ENCODE results near the gene MACROD1.

MACROD1 gene

DNA sequence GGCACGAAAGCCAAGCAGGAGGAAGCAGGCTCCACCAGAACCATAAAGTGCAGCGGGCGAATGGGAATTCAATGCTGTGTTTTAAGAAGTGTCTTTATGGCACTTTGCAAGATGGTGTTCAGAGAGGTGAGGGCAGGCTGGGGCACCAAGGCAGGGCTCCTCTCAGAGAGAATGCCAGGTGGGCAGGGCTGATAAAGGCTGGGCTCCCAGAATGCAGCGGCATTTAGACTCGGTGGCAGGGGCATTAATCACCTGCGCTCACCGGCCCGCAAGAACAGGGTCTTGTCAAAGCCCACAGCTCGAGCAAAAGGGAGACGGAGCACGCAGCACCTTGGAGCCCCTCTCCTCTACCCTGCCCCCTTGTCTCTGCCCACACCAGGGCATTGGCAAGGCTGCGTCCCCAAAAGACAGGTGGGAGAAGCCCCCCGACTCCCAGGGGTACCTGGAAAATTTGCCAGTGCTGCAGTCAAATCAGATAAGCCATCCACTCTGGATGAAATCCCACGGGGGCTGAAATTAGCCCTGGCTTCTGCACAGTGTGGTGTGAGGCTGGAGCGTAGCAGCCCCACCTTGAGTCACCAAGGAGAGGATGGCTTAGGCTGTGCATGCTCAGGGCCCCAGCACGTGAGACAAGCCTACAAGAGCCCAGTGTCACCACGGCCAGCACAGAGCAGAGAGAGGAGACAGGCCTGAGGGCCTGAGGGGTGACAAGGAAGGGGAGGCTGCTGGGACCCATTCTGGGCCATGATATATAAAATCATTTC lies 8.1 kb downstream of the MACROD1 start:
- TF ChIP-seq, protein P1, sequence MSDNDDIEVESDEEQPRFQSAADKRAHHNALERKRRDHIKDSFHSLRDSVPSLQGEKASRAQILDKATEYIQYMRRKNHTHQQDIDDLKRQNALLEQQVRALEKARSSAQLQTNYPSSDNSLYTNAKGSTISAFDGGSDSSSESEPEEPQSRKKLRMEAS (IDR thresholded peaks at IDR 0.05), result no peak
- TF ChIP-seq, protein P2, sequence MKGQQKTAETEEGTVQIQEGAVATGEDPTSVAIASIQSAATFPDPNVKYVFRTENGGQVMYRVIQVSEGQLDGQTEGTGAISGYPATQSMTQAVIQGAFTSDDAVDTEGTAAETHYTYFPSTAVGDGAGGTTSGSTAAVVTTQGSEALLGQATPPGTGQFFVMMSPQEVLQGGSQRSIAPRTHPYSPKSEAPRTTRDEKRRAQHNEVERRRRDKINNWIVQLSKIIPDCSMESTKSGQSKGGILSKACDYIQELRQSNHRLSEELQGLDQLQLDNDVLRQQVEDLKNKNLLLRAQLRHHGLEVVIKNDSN (IDR thresholded peaks at IDR 0.05), result no peak
- TF ChIP-seq TEAD4 (IDR thresholded peaks at IDR 0.05) (no peak), FOXM1 (IDR thresholded peaks at IDR 0.05; ENCODE audit: borderline replicate concordance, low read depth) (no peak), RAD21 (IDR thresholded peaks at IDR 0.05; ENCODE audit: low read depth) (no peak), TCF12 (IDR thresholded peaks at IDR 0.05; ENCODE audit: low read depth) (no peak)

DNA sequence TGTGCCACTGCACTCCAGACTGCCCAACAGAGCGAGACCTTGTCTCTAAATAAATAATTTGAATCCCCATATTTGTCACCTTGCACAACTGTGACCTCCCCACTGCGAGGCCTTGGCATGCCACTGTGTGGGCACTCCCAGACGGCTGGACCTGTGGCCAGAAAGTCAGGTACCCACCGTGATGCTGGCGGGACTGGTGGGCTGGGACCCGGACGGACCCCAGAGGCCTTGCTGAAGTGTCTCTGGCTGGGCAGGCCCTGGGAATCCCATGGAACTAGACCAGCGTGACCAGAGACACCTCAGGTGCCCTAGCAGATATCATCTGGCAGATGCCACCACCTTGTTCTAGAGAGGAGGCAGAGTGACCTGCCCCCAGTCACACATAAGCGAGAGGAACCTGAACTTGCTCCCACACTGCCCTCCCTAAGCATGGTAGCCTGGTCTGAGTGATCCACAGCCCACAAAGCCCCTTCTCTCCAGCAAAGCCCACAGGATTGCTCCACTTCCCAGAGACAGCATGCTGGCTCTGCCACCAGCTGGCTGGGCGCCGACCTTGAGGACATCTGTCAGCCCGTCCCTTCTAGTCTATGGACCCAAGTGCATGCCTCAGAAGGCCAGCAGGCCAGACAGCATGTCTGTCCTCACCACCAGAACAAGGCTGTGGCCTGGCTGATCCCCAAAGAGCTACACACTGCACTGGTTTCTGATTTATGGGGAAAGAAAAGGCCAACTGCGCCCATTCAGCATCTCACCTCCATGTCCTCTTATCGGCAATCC lies 9.5 kb downstream of the MACROD1 start:
- TF ChIP-seq TAF1 (IDR thresholded peaks at IDR 0.05; ENCODE audit: low read depth), result no peak
- TF ChIP-seq CEBPB (IDR thresholded peaks at IDR 0.05), result no peak
- no peak for TF ChIP-seq RAD21 (IDR thresholded peaks at IDR 0.05; ENCODE audit: low read depth)

DNA sequence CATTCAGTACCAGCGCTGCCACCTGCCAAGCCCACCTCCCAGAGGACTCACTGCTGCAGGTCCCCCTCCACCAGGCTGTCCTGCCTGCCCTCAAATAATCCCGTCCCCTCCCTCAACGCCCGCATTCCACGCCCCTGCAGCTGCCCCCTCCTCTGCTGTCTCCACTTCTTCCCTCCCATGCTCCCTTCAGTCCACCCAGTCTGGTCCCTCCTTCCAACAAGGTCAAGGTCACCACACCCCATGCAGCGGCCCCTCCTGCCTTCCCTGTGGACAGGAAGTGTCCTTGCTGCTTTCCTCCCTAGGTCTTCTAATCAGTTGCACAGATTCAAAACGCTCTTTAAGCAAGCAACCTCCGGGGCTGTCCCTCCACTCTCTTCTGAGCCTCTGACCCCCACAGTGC lies 12.1 kb downstream of the MACROD1 start:
- TF ChIP-seq FOXM1 (IDR thresholded peaks at IDR 0.05; ENCODE audit: borderline replicate concordance, low read depth) (no peak), EGR1 (IDR thresholded peaks at IDR 0.05) (no peak), TCF12 (IDR thresholded peaks at IDR 0.05; ENCODE audit: low read depth) (no peak), TEAD4 (IDR thresholded peaks at IDR 0.05) (no peak), NFIC (IDR thresholded peaks at IDR 0.05) (no peak), CEBPB (IDR thresholded peaks at IDR 0.05) (no peak), YY1 (IDR thresholded peaks at IDR 0.05; ENCODE audit: low read depth) (no peak), RAD21 (IDR thresholded peaks at IDR 0.05; ENCODE audit: low read depth) (no peak), EP300 (IDR thresholded peaks at IDR 0.05; ENCODE audit: borderline replicate concordance) (no peak), TAF1 (IDR thresholded peaks at IDR 0.05; ENCODE audit: low read depth) (no peak), CREB1 (IDR thresholded peaks at IDR 0.05; ENCODE audit: low read depth) (no peak), ZBTB7A (IDR thresholded peaks at IDR 0.05; ENCODE audit: low read depth) (no peak)
- TF ChIP-seq, protein P3, sequence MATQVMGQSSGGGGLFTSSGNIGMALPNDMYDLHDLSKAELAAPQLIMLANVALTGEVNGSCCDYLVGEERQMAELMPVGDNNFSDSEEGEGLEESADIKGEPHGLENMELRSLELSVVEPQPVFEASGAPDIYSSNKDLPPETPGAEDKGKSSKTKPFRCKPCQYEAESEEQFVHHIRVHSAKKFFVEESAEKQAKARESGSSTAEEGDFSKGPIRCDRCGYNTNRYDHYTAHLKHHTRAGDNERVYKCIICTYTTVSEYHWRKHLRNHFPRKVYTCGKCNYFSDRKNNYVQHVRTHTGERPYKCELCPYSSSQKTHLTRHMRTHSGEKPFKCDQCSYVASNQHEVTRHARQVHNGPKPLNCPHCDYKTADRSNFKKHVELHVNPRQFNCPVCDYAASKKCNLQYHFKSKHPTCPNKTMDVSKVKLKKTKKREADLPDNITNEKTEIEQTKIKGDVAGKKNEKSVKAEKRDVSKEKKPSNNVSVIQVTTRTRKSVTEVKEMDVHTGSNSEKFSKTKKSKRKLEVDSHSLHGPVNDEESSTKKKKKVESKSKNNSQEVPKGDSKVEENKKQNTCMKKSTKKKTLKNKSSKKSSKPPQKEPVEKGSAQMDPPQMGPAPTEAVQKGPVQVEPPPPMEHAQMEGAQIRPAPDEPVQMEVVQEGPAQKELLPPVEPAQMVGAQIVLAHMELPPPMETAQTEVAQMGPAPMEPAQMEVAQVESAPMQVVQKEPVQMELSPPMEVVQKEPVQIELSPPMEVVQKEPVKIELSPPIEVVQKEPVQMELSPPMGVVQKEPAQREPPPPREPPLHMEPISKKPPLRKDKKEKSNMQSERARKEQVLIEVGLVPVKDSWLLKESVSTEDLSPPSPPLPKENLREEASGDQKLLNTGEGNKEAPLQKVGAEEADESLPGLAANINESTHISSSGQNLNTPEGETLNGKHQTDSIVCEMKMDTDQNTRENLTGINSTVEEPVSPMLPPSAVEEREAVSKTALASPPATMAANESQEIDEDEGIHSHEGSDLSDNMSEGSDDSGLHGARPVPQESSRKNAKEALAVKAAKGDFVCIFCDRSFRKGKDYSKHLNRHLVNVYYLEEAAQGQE (IDR thresholded peaks at IDR 0.05; ENCODE audit: low read depth), result no peak
- TF ChIP-seq, protein P1 (IDR thresholded peaks at IDR 0.05), result no peak
- TF ChIP-seq, protein P2 (IDR thresholded peaks at IDR 0.05), result no peak

DNA sequence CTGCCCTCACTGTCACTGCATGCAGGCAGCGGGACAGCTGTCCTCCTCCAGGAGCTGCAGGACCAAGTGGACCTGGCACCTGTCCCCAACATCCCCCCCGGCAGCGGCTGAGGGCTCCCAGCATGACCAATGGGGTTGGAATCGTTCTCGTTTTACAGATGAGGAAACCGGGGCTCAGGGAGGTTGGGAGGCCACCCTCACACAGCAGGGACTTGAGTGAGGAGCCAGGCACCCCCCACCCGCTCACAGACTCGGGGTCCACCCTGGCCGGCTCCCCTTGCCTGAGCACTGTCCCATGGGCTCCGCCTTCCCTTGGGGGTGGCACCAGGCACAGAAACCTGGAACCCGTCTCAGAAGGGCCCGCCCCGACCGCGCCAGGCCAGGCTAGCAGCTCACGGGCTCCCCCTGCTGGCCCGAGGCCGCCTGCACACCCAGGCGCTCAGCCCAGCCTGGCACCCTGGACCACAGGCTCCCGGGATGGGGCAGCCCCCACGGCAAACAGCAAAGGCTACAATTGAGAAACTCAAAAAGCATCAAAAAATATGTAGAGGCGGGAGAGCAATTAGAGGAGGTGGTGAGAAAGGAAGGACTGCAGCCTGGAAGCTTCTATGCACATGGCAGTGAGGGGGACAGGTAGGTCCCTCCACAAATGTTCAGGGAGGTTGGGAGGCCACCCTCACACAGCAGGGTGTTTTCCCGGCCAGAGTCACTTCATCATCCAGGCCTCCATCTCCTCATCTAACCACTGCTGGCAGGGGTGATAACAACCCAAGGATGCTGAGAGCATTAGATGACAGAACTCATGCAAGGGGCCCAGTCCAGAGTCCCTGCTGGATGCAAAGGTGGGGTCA lies 12.8 kb downstream of the MACROD1 start:
- TF ChIP-seq ZBTB7A (IDR thresholded peaks at IDR 0.05; ENCODE audit: low read depth) (no peak), NFIC (IDR thresholded peaks at IDR 0.05) (peak; percentile 17; the same call in 1 of the 2 replicates), RAD21 (IDR thresholded peaks at IDR 0.05; ENCODE audit: low read depth) (peak; percentile 81)

DNA sequence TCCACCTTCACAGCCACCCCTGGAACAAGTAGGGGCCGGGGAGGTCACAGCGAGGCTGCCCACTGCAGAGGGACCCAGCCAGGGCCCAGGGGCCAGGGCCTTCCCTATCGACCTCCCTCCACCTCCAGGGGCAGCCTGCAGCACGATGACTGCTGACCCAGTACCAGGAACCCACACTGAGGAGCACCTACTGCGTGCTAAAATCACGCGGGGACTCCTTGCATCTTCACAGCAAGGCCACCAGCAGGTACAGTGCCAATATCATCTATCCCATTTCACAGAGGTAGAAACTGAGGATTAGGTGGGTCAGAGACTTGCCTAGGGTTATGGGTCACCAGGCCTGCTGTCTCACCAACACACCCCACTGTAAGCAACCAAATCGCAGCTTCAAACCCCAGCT lies 14.6 kb downstream of the MACROD1 start:
- no peak for TF ChIP-seq FOXM1 (IDR thresholded peaks at IDR 0.05; ENCODE audit: borderline replicate concordance, low read depth)
- TF ChIP-seq, protein P3 (IDR thresholded peaks at IDR 0.05; ENCODE audit: low read depth), result no peak
- TF ChIP-seq CEBPB (IDR thresholded peaks at IDR 0.05), result no peak
- TF ChIP-seq, protein P1 (IDR thresholded peaks at IDR 0.05), result no peak
- TF ChIP-seq, protein P2 (IDR thresholded peaks at IDR 0.05), result no peak
- no peak for TF ChIP-seq EGR1 (IDR thresholded peaks at IDR 0.05)
- TF ChIP-seq NFIC (IDR thresholded peaks at IDR 0.05), result no peak
- no peak for TF ChIP-seq TAF1 (IDR thresholded peaks at IDR 0.05; ENCODE audit: low read depth)
- TF ChIP-seq TEAD4 (IDR thresholded peaks at IDR 0.05), result no peak
- no peak for TF ChIP-seq RAD21 (IDR thresholded peaks at IDR 0.05; ENCODE audit: low read depth)

Measured in Ishikawa (cell line).